GM12878 (cell line): ENCODE data around the gene MT1H. TPM values are rescaled to one million over a fixed set of nuclear protein-coding genes. Genes with fewer than 3 reads are reported as not detected.

Source experiments
- ATAC-seq: fragments of 200-7000 bp; cut with Tn5 transposase; 3 replicates; pipeline ENCODE4 v1.9.1; 2020; ENCODE audit warnings: mild to moderate bottlenecking, moderate library complexity
- BruUV-seq: library from RNA; stranded (reverse); fragments of 400-500 nt; replicated peaks from 2 replicates; lab custom pipeline; 2021; lab: Mats Ljungman, UMichigan
- CTCF ChIA-PET: fragments of 300-600 bp; sonication (Branson Sonifier 250); formaldehyde crosslinking; extraction: SDS; loops from one replicate; lab custom pipeline; 2021; ENCODE audit warnings: inconsistent platforms; lab: Yijun Ruan, JAX
- POLR2A ChIA-PET: fragments of 350-600 bp; formaldehyde crosslinking; extraction: SDS; loops from one replicate; lab custom pipeline; 2021; ENCODE audit warnings: inconsistent platforms; lab: Charles Lee
- RAD21 ChIA-PET: fragments of 300-600 bp; sonication (Branson Sonifier 250); formaldehyde crosslinking; loops from one replicate; lab custom pipeline; 2023; ENCODE audit warnings: antibody characterized with exemption; ENCODE audit not compliant: unreplicated experiment; lab: Charles Lee
- SMC1A ChIA-PET: fragments of 300-600 bp; sonication (Branson Sonifier 250); formaldehyde crosslinking; loops from one replicate; lab custom pipeline; 2023; ENCODE audit not compliant: unreplicated experiment, uncharacterized antibody; lab: Charles Lee
- DNase-seq: peaks from one replicate; pipeline ENCODE4 v3.0.0-alpha.2; 2011; ENCODE audit warnings: low read depth, low spot score
- FAIRE-seq: peaks from 3 replicates; lab custom pipeline; 2011; peaks lifted over from hg19 to GRCh38; lab: Jason Lieb, UNC
- H2AFZ ChIP-seq: 2 replicates; pipeline ENCODE4 v1.6.0; 2011; ENCODE audit warnings: low read depth, low read length, control low read depth; ENCODE audit not compliant: control insufficient read depth
- H3K27ac ChIP-seq: 2 replicates; pipeline ENCODE4 v1.5.1; 2011; ENCODE audit warnings: control low read depth; ENCODE audit not compliant: control insufficient read depth, insufficient read depth
- H3K27me3 ChIP-seq, 2 experiments: replicated peaks in 1 of 2; 2 replicates each; pipeline versions ENCODE4 v1.6.0 to v1.6.1; 2011; ENCODE audit warnings: low read length in 1 of 2; ENCODE audit not compliant: control insufficient read depth in 2 of 2, insufficient read depth in 2 of 2
- H3K36me3 ChIP-seq, 2 experiments: 2 replicates each; pipeline ENCODE4 v1.5.1; 2011; ENCODE audit warnings: low read length in 1 of 2; ENCODE audit not compliant: control insufficient read depth in 2 of 2, insufficient read depth in 2 of 2
- H3K4me1 ChIP-seq: 2 replicates; pipeline ENCODE4 v1.6.1; 2011; ENCODE audit warnings: mild to moderate bottlenecking, low read length, moderate library complexity, mixed read lengths; ENCODE audit not compliant: control insufficient read depth, insufficient read depth
- H3K4me2 ChIP-seq: 2 replicates; pipeline ENCODE4 v1.6.0; 2011; ENCODE audit warnings: control low read depth; ENCODE audit not compliant: control insufficient read depth, insufficient read depth
- H3K4me3 ChIP-seq: fragments of 200-600 bp; sonication (generic); 2 replicates; pipeline ENCODE4 v1.5.1; 2016
- H3K79me2 ChIP-seq: 2 replicates; pipeline ENCODE4 v1.6.0; 2011; ENCODE audit warnings: low read length; ENCODE audit not compliant: control insufficient read depth, insufficient read depth
- H3K9ac ChIP-seq: 2 replicates; pipeline ENCODE4 v1.8.0; 2011; ENCODE audit warnings: low read length, control low read depth, mixed read lengths; ENCODE audit not compliant: control insufficient read depth, insufficient read depth
- H3K9me3 ChIP-seq: replicated peaks from 3 replicates; pipeline ENCODE4 v1.5.1; 2011; ENCODE audit warnings: mild to moderate bottlenecking, low read length; ENCODE audit not compliant: control insufficient read depth, insufficient read depth
- H4K20me1 ChIP-seq: 2 replicates; pipeline ENCODE4 v1.6.0; 2011; ENCODE audit not compliant: control insufficient read depth, insufficient read depth
- BCL11A ChIP-seq: IDR thresholded peaks from 2 replicates; pipeline ENCODE4 v1.6.1; 2011; ENCODE audit warnings: low read depth, low read length
- CBX3 ChIP-seq: fragments of 200-600 bp; sonication (generic); IDR thresholded peaks from 2 replicates; pipeline ENCODE4 v1.6.1; 2016; ENCODE audit warnings: low read depth, borderline replicate concordance
- CEBPB ChIP-seq, 2 experiments: fragments of 150-350 bp in 1 of 2; IDR thresholded peaks; 2 replicates each; pipeline ENCODE4 v1.6.1; 2012 to 2014; ENCODE audit warnings: low read depth in 2 of 2, low read length in 2 of 2, borderline replicate concordance in 1 of 2, inconsistent platforms in 1 of 2
- CREM ChIP-seq: IDR thresholded peaks from 2 replicates; pipeline ENCODE4 v1.6.1; 2014; ENCODE audit warnings: antibody characterized with exemption, low read depth
- HCFC1 ChIP-seq: fragments of 150-350 bp; IDR thresholded peaks from 2 replicates; pipeline ENCODE4 v1.6.1; 2014; ENCODE audit warnings: low read length
- IRF4 ChIP-seq: IDR thresholded peaks from 2 replicates; pipeline ENCODE4 v1.6.1; 2011; ENCODE audit warnings: low read depth, low read length
- MEF2B ChIP-seq: fragments of 450-650 bp; IDR thresholded peaks from 2 replicates; pipeline ENCODE4 v1.6.1; 2018; ENCODE audit warnings: mild to moderate bottlenecking, moderate library complexity; ENCODE audit not compliant: partially characterized antibody, poor library complexity, severe bottlenecking
- MTA2 ChIP-seq: fragments of 450-650 bp; IDR thresholded peaks from 2 replicates; pipeline ENCODE4 v1.6.1; 2016; ENCODE audit warnings: low read depth, mild to moderate bottlenecking, moderate library complexity
- MYC ChIP-seq: IDR thresholded peaks from 2 replicates; pipeline ENCODE4 v1.6.1; 2011; ENCODE audit warnings: mild to moderate bottlenecking, low read length, moderate library complexity, inconsistent platforms; ENCODE audit not compliant: insufficient read depth, insufficient replicate concordance, insufficient read length, severe bottlenecking
- NR2C1 ChIP-seq: fragments of 450-650 bp; IDR thresholded peaks from 2 replicates; pipeline ENCODE4 v1.6.1; 2017; ENCODE audit warnings: antibody characterized with exemption, mild to moderate bottlenecking, moderate library complexity
- NR2C2 ChIP-seq: IDR thresholded peaks from 2 replicates; pipeline ENCODE4 v1.6.1; 2011; ENCODE audit warnings: borderline replicate concordance, low read depth; ENCODE audit not compliant: control insufficient read depth, insufficient read length
- RELA ChIP-seq: fragments of 450-650 bp; IDR thresholded peaks from 2 replicates; pipeline ENCODE4 v1.8.0; 2014; ENCODE audit warnings: borderline replicate concordance; ENCODE audit not compliant: partially characterized antibody
- RFX5 ChIP-seq: IDR thresholded peaks from 2 replicates; pipeline ENCODE4 v1.6.1; 2011; ENCODE audit warnings: low read depth, low read length, improper control_type of control experiment
- SMARCA5 ChIP-seq: fragments of 450-650 bp; IDR thresholded peaks from 2 replicates; pipeline ENCODE4 v1.6.1; 2017; ENCODE audit warnings: mild to moderate bottlenecking
- SP1 ChIP-seq: IDR thresholded peaks from one replicate; pipeline ENCODE4 v1.6.1; 2011; ENCODE audit warnings: low read depth, low read length
- SPI1 ChIP-seq: IDR thresholded peaks from 2 replicates; pipeline ENCODE4 v1.6.1; 2011; ENCODE audit warnings: low read depth, mild to moderate bottlenecking, low read length, moderate library complexity, borderline replicate concordance; ENCODE audit not compliant: insufficient read depth
- STAT3 ChIP-seq: IDR thresholded peaks from 2 replicates; pipeline ENCODE4 v1.6.1; 2011; ENCODE audit warnings: low read depth, low read length, improper control_type of control experiment
- WGBS: methylation state at CpG from one replicate; pipeline ENCODE4 v1.1.6; 2016; ENCODE audit warnings: low lambda C conversion rate; ENCODE audit not compliant: insufficient replicate concordance, insufficient coverage; ENCODE audit errors: missing lambda C conversion rate; 5-methylcytosine and 5-hydroxymethylcytosine counted together
- in situ Hi-C: fragments of 300-500 bp; cut with MboI; formaldehyde crosslinking; loops from 9 replicates; pipeline ENCODE4 v1.14.3; 2018; ENCODE audit warnings: mixed read lengths
- intact Hi-C: fragments of 100-400 bp; cut with micrococcal nuclease; formaldehyde crosslinking; loops from one replicate; pipeline ENCODE4 v1.14.2; 2022; ENCODE audit not compliant: unreplicated experiment
- polyA plus RNA-seq, 11 experiments: library from polyadenylated mRNA; depleted of rRNA in 4 of 11; unstranded in 6 of 11; stranded (reverse) in 5 of 11; fragments of >200 nt; fragmentation: Nextera tagmentation in 4 of 11; fragmentation: Illumina TruSeq in 1 of 11; extraction: Ambion mirVana in 4 of 11; extraction: Trizol in 1 of 11; gene quantifications; 1 replicate in 1 of 11; 2 replicates in 10 of 11; pipeline versions ENCODE4 v1.2.1 to v1.2.3, GENCODE V29; 2011 to 2016; ENCODE audit warnings: inconsistent platforms in 2 of 11, missing spikeins in 2 of 11, low read depth in 1 of 11
- total RNA-seq, 4 experiments: library from RNA; depleted of rRNA in 3 of 4; stranded (reverse); fragments of >200 nt in 3 of 4; fragmentation: Illumina TruSeq in 1 of 4; extraction: Trizol in 1 of 4; gene quantifications; 2 replicates each; pipeline versions ENCODE4 v1.2.1 to v1.2.3, GENCODE V29; 2013 to 2021
- TF ChIP-seq, protein P1 (sequence below): IDR thresholded peaks from 2 replicates; pipeline ENCODE4 v1.6.1; 2012; ENCODE audit warnings: low read depth, low read length, improper control_type of control experiment
- TF ChIP-seq, protein P2 (sequence below): fragments of 450-650 bp; IDR thresholded peaks from 2 replicates; pipeline ENCODE4 v1.6.1; 2014; ENCODE audit warnings: mild to moderate bottlenecking
- TF ChIP-seq, protein P3 (sequence below): IDR thresholded peaks from 2 replicates; pipeline ENCODE4 v1.6.1; 2012; ENCODE audit warnings: low read depth, low read length, improper control_type of control experiment

MT1H gene
- total and polyA plus RNA-seq, 10 of the 15 experiments (the other 5 are each of a cell fraction or from before 2014, with no cell fraction given) = 0.40 to 6.0 (median 1.1) TPM; not detected in 2

DNA sequence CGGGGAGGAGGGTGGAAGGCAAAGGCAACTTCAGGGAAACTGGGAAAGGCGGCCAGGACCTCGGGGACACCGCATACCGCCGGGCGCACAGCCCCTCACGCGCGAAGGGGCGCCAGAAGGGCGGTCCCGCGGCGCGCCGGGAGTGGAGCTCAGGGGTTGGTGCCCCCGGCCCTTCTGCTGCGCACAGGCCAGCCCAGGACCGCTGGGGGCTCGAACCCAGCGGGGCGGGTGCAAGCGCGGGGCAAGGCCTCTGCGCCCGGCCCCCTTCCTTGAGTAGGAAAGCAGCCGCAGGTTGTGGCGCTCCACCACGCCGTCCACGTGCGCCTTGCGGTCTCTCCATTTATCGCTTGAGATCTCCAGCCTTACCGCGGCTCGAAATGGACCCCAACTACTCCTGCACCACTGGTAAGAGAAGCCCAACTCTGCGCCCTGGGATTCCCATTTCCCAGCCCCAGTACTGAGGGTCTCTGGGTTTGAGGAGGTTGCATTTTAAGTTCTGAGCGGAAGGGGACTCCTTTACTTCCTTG, 34.1 kb upstream of the MT1H start:
- H4K20me1 ChIP-seq = no peaks in the 10 kb centered on the region
- ChIA-PET POLR2A (no interaction called here), CTCF (no interaction called here), RAD21 (no interaction called here), SMC1A (no interaction called here)
- no peak overlapping the region for H3K4me2 ChIP-seq
- peaks cover 24% of the 10 kb centered on the region in 2 experiments for H3K27me3 ChIP-seq
- intact Hi-C loops = no loop called here
- in situ Hi-C loops = no loop called here
- H2AFZ ChIP-seq = no peak overlapping the region
- TF ChIP-seq HCFC1 (no peak), SPI1 (no peak), SMARCA5 (no peak), CEBPB (IDR thresholded peaks at IDR 0.05; ENCODE audit: borderline replicate concordance in 1 of 2, low read depth in 2 of 2, low read length in 2 of 2) (no peak), MTA2 (no peak), NR2C1 (no peak), MYC (no peak), MEF2B (no peak), NR2C2 (no peak), RFX5 (no peak), STAT3 (no peak), RELA (no peak), BCL11A (no peak), IRF4 (no peak), CREM (no peak), SP1 (no peak), CBX3 (no peak)
- TF ChIP-seq, protein P1, sequence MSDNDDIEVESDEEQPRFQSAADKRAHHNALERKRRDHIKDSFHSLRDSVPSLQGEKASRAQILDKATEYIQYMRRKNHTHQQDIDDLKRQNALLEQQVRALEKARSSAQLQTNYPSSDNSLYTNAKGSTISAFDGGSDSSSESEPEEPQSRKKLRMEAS = no peak
- TF ChIP-seq, protein P2, sequence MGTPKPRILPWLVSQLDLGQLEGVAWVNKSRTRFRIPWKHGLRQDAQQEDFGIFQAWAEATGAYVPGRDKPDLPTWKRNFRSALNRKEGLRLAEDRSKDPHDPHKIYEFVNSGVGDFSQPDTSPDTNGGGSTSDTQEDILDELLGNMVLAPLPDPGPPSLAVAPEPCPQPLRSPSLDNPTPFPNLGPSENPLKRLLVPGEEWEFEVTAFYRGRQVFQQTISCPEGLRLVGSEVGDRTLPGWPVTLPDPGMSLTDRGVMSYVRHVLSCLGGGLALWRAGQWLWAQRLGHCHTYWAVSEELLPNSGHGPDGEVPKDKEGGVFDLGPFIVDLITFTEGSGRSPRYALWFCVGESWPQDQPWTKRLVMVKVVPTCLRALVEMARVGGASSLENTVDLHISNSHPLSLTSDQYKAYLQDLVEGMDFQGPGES = no peak
- TF ChIP-seq, protein P3, sequence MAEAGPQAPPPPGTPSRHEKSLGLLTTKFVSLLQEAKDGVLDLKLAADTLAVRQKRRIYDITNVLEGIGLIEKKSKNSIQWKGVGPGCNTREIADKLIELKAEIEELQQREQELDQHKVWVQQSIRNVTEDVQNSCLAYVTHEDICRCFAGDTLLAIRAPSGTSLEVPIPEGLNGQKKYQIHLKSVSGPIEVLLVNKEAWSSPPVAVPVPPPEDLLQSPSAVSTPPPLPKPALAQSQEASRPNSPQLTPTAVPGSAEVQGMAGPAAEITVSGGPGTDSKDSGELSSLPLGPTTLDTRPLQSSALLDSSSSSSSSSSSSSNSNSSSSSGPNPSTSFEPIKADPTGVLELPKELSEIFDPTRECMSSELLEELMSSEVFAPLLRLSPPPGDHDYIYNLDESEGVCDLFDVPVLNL = no peak
- ATAC-seq = no peak
- no peak for DNase-seq
- no peak overlapping the region for H3K27ac ChIP-seq
- H3K9me3 ChIP-seq = no peaks in the 10 kb centered on the region
- H3K4me1 ChIP-seq = peaks cover 2% of the 10 kb centered on the region; the same call in 1 of the 2 replicates
- no peak overlapping the region for H3K4me3 ChIP-seq
- no peaks in the 10 kb centered on the region for H3K36me3 ChIP-seq
- 32% methylated on average over 24 of the region's 40 CpGs for WGBS
- no peaks in the 10 kb centered on the region for H3K79me2 ChIP-seq
- no peak overlapping the region for H3K9ac ChIP-seq
- BruUV-seq = no TSS peak
- FAIRE-seq = no peak
